Melanocyte of skin (primary cell): Measurements from ENCODE around the gene HSPA2. TPM values are rescaled to one million over a fixed set of nuclear protein-coding genes. Genes with fewer than 3 reads are reported as not detected.

ENCODE experiments used
- small RNA-seq, 2 donors: library from RNA; depleted of rRNA; stranded (forward); fragments of <200 nt; gene quantifications; one replicate each; pipeline ENCODE3, GENCODE V24; 2012
- total RNA-seq, 2 donors: library from RNA; depleted of rRNA; stranded (reverse); fragments of >200 nt; gene quantifications; 2 replicates each; pipeline ENCODE4 v1.2.3, GENCODE V29; 2012

Gene HSPA2
- total RNA-seq = 10 to 100 TPM in 1 of 2 donors, 1 to 10 TPM in 1; 8.9 to 24.6 TPM

DNA sequence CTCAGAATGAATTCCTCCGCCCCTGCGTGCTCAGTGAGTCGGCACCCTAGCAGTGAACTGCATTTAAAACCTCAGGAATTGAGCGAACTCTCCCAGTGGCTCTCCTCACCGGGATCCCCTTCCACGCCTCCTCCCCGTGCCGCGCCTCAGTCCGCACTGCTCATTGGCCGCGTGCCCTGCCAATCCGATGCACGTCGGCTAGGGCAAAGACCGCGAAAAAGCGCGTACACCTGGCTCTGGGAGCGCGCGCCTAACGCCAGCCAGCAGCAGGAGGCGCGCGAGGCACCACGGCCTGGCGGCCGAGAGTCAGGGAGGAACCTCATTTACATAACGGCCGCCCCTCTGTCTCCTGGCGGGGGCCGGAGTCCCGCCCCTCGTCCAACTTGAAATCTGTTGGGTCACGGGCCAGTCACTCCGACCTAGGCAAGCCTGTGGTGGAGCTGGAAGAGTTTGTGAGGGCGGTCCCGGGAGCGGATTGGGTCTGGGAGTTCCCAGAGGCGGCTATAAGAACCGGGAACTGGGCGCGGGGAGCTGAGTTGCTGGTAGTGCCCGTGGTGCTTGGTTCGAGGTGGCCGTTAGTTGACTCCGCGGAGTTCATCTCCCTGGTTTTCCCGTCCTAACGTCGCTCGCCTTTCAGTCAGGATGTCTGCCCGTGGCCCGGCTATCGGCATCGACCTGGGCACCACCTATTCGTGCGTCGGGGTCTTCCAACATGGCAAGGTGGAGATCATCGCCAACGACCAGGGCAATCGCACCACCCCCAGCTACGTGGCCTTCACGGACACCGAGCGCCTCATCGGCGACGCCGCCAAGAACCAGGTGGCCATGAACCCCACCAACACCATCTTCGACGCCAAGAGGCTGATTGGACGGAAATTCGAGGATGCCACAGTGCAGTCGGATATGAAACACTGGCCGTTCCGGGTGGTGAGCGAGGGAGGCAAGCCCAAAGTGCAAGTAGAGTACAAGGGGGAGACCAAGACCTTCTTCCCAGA is at the start of gene HSPA2:
TSS of gene HSPA2 (plus strand) at position 534 of the 995 bp plus-strand sequence. CDS start at position 643, 109 bp downstream.

GRCh38 chr14:64503434-64504309 is 36.9 kb upstream of the HSPA2 start, which contains the start of gene ZBTB25:
Gene ZBTB25, minus strand, starts transcription at chr14:64503838. Its CDS starts 13,305 bp downstream, at chr14:64490533.

DNA sequence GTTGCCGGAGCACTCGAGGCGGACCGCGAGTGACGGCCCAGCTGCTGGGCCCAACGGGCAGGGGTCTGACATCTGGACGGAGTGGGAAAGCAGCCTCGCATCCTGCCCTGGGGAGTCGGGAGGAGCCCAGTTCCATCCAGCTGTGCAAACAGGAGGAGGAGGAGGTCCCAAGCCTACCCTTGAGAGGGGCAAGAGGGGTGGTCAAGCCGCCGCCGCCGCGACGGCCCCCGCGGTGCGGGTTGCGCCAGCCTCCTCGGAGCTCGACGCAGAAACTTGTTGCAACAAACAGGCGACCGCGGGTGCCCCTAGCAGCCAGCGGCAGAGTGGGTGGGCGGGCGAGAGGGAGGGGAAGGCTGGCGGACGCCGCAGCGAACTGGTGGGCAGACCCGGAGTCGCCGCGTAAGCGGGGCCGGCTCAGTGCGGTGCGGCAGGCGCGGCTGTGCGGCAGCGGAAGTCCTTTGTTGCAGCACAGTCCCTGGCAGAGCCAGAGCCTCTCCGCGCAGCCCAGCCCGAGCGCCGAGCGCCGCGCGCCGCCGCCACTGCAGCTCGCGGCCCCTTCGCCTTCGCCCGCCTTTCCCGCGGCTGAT is 36.1 kb upstream of the HSPA2 start, which contains the start of gene ZBTB1:
TSS of gene ZBTB1 (plus strand) at position 461 of the 587 bp plus-strand sequence. CDS start 16,735 bp downstream, outside the sequence.

DNA sequence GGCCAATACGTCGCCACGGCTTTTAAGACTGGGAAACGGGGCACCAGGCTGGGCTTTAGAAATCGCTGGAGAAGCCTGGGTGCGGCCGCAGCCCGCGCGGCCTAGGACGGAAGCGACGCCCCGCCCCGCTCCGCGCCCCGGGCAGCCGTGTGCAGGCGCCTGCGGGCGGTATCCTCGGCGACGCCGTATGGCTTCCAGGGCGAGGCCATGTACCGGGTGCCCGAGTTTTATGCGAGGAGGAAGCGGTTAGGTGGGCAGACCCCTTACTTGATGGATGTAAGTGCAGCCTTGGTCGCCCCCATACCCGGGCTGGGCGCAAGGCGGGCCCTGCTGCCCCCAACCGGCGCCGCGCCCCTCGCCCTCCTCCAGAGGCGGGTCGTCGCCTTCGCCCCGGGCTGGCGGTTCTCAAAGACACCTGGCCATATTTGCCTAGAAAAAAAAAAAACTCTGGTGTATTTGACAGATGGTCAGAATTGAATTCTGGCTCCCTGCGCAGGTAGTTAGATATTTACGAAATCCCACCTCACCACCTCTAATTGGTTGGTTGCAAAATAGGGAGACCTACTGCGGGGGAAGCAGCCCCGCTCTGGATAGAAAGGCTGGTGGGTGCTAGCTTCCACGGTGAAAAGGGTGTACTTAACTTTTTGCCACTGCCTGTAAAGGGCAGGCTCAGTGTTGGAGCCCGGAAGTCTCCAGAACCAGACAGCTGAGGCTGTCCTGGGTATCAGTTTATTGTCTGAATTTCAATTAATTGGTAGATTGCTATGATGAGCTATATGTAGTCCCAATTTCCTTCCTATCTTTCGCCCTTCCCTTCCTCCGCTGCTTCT is 9.5 kb downstream of the HSPA2 start, which contains the start of gene PPP1R36:
TSS of gene PPP1R36 (plus strand) at position 171 of the 830 bp plus-strand sequence. CDS start at position 208, 37 bp downstream.

Small RNA genes lying within 50 kb of the gene (small RNA-seq; reads per million reads assigned to genes)
- 0 reads per million in 2 donors for gene AL049869.4

Other genes with a start within 250 kb of the HSPA2 start
- 10 to 100 TPM; 14.8 to 39.6 TPM for gene ESR2, start 246.4 kb upstream of the HSPA2 start, total RNA-seq
- 100 to 1,000 TPM in 1 of 2 donors, 10 to 100 TPM in 1; 46.1 to 111 TPM for gene MTHFD1, start 152.4 kb upstream of the HSPA2 start, total RNA-seq
- under 1 TPM; 0.33 to 0.34 TPM for gene AKAP5, start 75.2 kb upstream of the HSPA2 start, total RNA-seq
- 1 to 10 TPM; 6.3 to 7.6 TPM for gene ZBTB25, start 36.9 kb upstream of the HSPA2 start, total RNA-seq
- 10 to 100 TPM; 29.0 to 38.2 TPM for gene ZBTB1, start 36.0 kb upstream of the HSPA2 start, total RNA-seq
- gene PPP1R36, start 9.2 kb downstream of the HSPA2 start, total RNA-seq = 1 to 10 TPM; 1.0 to 1.3 TPM
- 10 to 100 TPM; 49.0 to 53.7 TPM for gene PLEKHG3, start 163.7 kb downstream of the HSPA2 start, total RNA-seq